GM21526 (cell line): ENCODE measurements around the gene RNF227.

Experiments
- ATAC-seq: cut with Tn5 transposase; IDR thresholded peaks from one replicate; pipeline ENCODE4 v1.9.1; 2021; ENCODE audit warnings: moderate library complexity; ENCODE audit not compliant: unreplicated experiment, low FRiP score

RNF227 gene

GRCh38 chr17:7889166-7889955, 26.7 kb downstream of the RNF227 start:
- no peak for ATAC-seq

- no peak for ATAC-seq
Observed at GRCh38 chr17:7888184-7888920, 27.7 kb downstream of the RNF227 start, which contains the start of gene CHD3. CHD3 (plus strand) TSS chr17:7888789; CDS start chr17:7889001, 212 bp downstream.

- no peak for ATAC-seq
Observed at GRCh38 chr17:7887482-7888183, 28.5 kb downstream of the RNF227 start.

GRCh38 chr17:7887038-7887481, 29.0 kb downstream of the RNF227 start:
- no peak for ATAC-seq

GRCh38 chr17:7886227-7887037, 29.7 kb downstream of the RNF227 start:
- ATAC-seq: no peak

- no peak for ATAC-seq
Observed at GRCh38 chr17:7885367-7886226, 30.5 kb downstream of the RNF227 start.

GRCh38 chr17:7884581-7885366, 31.3 kb downstream of the RNF227 start:
- ATAC-seq: no peak

- ATAC-seq: no peak
Observed at GRCh38 chr17:7883781-7884386, 32.2 kb downstream of the RNF227 start.

- ATAC-seq: no peak
Observed at GRCh38 chr17:7882629-7883028, 33.5 kb downstream of the RNF227 start.

- ATAC-seq: no peak
Observed at GRCh38 chr17:7882068-7882467, 34.0 kb downstream of the RNF227 start.

- no peak for ATAC-seq
Observed at GRCh38 chr17:7881276-7882054, 34.6 kb downstream of the RNF227 start.

- ATAC-seq: no peak
Observed at GRCh38 chr17:7880076-7880868, 35.8 kb downstream of the RNF227 start.

- ATAC-seq: no peak
Observed at GRCh38 chr17:7878234-7878633, 37.9 kb downstream of the RNF227 start.

- ATAC-seq: no peak
Observed at GRCh38 chr17:7875804-7876370, 40.2 kb downstream of the RNF227 start.

- no peak for ATAC-seq
Observed at GRCh38 chr17:7873051-7873450, 43.0 kb downstream of the RNF227 start.

GRCh38 chr17:7867881-7868329, 48.2 kb downstream of the RNF227 start:
- ATAC-seq: no peak
